Globus pallidus (tissue), 1 donor: ENCODE data around the gene SEC16A.

Experiments used
- DNase-seq: peaks from one replicate; pipeline ENCODE4 v3.0.0-alpha.2; 2015; ENCODE audit warnings: low spot score

The SEC16A gene

DNA sequence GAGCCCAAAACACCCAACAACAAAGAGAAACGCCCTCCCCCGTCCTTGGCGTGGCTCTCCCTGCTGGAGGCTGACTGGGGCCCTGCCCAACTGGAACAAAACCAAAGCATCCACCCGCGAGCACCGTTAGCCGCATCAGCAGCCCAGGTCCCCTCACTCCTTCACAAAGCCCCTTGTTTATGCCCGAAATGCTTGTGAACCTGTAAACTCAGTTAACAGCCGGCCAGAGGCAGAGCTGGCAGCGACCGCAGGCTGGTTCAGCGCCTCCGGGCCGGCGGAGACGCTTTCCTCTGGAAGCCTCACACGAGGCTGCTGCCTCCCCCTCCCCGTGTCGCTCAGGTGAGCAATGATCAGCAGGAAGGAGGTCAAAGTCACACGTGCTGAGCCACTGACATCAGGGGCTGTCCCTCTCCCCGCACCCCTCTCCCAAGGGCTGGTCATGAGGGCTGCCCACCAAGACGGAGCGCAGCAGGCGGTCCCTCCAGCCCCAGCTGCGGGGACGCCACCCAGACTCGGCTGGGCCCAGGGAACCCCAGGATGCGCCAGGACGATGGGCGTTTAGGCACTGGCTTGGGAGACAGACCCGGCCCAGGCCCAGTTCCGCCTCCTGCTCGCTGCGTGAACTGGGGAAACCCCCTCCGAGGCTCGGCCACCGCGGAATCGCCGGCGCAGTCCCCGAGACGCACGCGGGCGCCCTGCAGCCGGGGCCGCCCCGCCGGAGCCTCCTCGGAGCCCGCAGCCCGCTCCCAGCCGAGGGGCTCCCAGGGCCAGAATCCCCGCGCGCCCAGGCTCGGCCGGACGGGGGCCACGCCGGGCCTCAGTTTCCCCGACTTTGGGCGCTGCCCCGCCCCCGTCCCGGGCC lies 83.4 kb downstream of the SEC16A start:
- DNase-seq, result no peak

- DNase-seq, result no peak
Measured at GRCh38 chr9:136398286-136398685, 84.6 kb downstream of the SEC16A start.

DNA sequence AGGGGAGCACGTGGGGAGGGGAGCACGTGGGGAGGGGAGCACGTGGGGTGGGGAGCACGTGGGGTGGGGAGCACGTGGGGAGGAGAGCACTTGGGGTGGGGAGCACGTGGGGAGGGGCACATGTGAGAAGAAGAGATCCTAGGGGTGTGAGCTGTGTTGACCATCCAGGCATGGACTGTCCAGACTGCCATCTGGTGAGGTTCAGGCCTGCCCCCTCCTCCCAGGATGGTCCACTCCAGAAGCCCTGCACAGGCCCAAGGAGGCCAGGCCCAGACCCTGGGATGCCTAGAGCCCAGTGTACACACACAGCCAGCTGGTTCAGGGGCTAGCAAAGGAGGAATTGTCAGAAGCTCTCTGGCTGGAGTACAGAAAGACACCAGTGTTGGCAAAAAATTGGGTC lies 85.2 kb downstream of the SEC16A start:
- DNase-seq, result no peak

GRCh38 chr9:136396219-136396515 lies 86.7 kb downstream of the SEC16A start:
- no peak for DNase-seq

DNA sequence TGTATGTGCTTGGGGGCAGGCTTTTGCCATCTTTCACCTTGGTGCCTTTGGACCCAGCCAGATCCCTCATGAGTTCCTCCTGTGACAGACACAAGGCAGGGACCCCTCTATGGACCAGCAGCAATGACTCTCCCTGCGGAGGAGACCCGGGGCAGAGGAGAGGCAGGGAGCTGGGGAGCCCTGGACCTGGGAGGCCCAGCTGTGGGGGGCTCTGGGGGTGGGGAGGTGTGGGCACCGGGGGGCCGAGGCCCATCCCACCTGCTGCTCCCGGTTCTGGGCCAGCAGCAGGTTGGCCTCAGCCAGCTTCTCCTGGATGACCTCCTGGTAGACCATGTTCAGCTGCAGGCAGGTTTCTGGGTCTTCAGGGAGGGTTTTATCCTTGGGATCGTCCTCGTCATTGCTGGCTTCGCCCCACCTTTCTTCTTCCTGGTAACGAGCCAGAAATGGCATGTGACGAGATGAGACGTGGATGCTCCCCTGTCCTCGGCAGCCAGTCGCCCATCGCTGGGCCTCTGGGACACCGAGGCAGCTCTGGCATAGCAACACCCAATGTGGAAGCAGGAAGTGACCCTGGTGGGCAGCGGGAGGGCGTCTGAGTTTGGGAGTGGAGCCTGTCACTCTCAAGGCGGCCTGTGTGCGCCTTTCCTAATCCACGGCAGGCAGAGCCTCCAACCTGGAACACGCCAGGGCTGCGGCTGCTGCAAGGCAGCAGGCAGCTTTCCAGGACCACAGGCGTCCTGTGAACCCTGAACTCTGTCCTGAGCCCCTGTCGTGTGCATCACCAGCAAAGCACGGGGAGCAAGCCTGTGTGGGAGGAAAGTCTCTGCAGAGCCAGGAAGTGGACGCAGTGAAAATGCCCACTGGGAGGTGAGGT lies 87.3 kb downstream of the SEC16A start:
- DNase-seq, result no peak

- DNase-seq, result no peak
Measured at GRCh38 chr9:136395020-136395340, 87.9 kb downstream of the SEC16A start.

DNA sequence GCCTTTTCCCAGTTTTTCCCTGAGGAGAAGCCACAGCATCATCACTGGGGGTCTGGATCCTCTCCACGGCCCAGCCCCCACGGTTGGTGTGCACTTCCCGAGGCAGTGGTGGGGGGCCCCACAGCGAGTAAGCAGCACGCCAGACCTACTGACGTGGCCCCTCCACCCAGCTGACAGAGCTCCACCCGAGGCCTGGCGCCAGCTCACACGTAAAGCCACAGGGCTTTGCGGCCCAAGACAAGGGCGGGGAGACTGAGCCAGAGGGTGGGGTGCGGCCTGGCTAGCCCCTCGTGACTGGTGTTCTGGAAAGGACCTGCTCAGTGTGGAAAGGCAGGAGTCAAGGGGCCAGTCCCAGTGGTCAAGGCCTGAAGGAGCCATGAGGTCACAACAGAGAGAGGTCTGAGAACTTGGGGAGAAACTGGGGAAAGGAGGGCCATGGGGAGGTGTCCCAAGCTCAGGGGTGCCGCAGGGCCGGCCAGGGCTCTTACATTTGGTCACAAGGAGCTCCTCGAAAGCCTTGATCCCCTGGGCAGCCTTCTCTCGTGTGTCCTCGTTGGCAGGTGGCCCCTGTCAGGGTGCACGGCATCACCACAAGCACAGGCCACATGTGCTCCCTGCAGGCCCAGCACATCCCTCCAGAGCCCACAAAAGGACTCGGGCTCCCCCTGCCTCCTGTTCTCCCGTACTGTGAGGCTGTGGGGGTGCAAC lies 88.4 kb downstream of the SEC16A start:
- DNase-seq, result no peak

- DNase-seq, result no peak
Measured at GRCh38 chr9:136393531-136393930, 89.3 kb downstream of the SEC16A start.

DNA sequence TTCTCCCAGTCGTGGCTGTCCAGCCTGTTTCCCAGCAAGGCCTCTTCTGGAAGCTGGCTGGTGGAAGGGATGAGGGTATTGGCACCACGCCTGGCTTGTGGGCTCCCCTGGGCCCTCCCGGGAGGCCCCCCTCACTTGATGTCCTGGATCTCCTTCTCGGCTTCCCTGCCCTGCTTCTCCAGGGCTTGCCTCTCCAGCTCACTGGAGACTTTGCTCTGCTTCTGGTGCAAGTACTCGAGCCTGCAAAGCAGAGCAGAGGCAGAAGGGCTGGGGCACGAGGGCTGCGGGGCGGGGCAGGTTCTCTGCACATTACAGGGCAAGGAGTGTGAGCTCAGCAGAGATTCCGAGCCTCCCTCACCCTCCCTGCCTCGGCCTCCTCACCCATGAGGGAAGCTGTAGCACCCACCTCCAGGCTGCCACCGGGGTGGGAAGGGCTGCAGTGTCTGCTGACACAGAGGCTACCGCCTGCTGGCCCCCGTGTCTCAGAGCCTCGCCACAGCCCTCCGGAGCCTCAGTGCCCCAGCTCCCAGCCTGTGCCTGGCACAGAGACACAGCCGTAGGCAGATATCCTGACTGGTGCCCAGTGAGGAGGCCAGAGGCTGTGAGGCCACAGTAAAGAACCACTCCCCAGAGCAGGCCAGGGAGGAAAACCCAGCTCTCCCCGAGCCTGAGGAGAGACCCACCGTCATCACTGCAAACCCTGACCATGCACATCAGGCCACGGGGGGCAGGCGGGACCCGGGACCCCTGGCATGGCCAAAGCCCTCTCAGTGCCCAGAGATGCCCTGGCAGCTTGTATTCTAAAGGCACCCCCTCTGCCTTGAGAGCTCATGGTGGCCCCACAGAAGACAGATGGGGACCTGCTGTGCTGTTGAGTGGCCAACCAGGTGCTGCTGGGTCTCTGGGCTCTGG lies 90.0 kb downstream of the SEC16A start:
- DNase-seq, result no peak

DNA sequence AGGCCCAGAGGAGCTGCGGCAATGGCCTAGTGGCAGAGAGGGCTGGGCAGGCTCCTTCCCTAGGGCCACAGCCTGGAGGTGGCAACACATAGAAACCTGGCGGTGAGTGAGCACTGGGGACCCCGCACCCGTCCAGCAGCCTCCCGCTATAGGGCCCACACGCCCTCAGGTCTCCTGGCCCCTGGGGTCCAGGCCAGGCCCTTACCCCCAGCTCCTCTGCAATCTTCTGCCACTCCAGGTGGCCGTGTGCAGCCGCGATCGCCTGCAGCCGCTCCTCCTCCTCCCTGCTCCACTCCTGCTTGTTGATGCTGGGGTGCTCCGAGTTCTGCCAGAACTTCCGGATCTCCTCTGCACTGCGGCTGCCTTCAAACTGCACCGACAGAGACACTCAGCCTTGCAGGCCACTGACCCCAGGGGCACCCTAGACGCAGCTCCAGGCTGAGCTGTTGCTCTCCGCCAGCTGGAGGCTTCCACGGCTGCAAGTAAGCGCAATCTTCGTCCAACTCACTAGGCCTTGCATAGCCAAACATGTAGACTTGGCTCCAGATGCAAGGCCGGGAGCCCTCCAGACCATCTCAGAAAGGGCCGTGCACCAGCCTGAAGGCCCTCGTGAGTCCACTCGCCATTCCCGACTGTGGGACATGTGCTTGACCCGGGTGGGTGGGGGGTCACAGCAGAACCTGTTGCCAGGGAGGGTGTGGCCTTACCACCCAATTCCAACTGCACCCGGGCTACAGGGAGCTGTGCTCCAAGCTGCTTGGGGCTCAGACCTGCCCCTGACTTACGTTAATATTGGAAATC lies 90.9 kb downstream of the SEC16A start:
- DNase-seq, result no peak
